NCI-H774 (cell line): ENCODE data around the gene RBM20.
"Not testable (repeated sequence)": the region's sequence is repeated elsewhere in the genome, so short reads cannot be mapped to it uniquely, and the experiment has no call there.

Experiments
- DNase-seq: peaks from one replicate; lab custom pipeline; 2025; lab: John Stamatoyannopoulos, UW

Gene RBM20

GRCh38 chr10:110625951-110626855 lies 17.9 kb upstream of the RBM20 start:
- no peak for DNase-seq

- DNase-seq: no peak
Measured at GRCh38 chr10:110628161-110628560, 16.0 kb upstream of the RBM20 start.

- peak; percentile 57 for DNase-seq
Measured at GRCh38 chr10:110629680-110630191, 14.4 kb upstream of the RBM20 start.

GRCh38 chr10:110631934-110632333 lies 12.2 kb upstream of the RBM20 start:
- no peak for DNase-seq

- DNase-seq: no peak
Measured at GRCh38 chr10:110632591-110633215, 11.4 kb upstream of the RBM20 start.

GRCh38 chr10:110634527-110635209 lies 9.5 kb upstream of the RBM20 start:
- peak; percentile 33 for DNase-seq

- DNase-seq: no peak
Measured at GRCh38 chr10:110636572-110636931, 7.6 kb upstream of the RBM20 start.

- no peak for DNase-seq
Measured at GRCh38 chr10:110636932-110637557, 7.1 kb upstream of the RBM20 start.

- DNase-seq: no peak
Measured at GRCh38 chr10:110637558-110638053, 6.5 kb upstream of the RBM20 start.

- no peak for DNase-seq
Measured at GRCh38 chr10:110638319-110638718, 5.8 kb upstream of the RBM20 start.

- not testable (repeated sequence) for DNase-seq
Measured at GRCh38 chr10:110639046-110639445, 5.1 kb upstream of the RBM20 start.

GRCh38 chr10:110639858-110640257 lies 4.3 kb upstream of the RBM20 start:
- not testable (repeated sequence) for DNase-seq

- no peak for DNase-seq
Measured at GRCh38 chr10:110641256-110641655, 2.9 kb upstream of the RBM20 start.

- no peak for DNase-seq
Measured at GRCh38 chr10:110642204-110643034, 1.7 kb upstream of the RBM20 start.

GRCh38 chr10:110643035-110643652 lies 992 bp upstream of the RBM20 start:
- no peak for DNase-seq

- no peak for DNase-seq
Measured at GRCh38 chr10:110644598-110645462, 694 bp downstream of the RBM20 start.

GRCh38 chr10:110646417-110647135 lies 2.4 kb downstream of the RBM20 start:
- DNase-seq: no peak

GRCh38 chr10:110647136-110647430 lies 2.9 kb downstream of the RBM20 start:
- no peak for DNase-seq

- no peak for DNase-seq
Measured at GRCh38 chr10:110648692-110649346, 4.7 kb downstream of the RBM20 start.
